ENCODE results near the gene CCDC39. TPM values are rescaled to one million over a fixed set of nuclear protein-coding genes. Genes with fewer than 3 reads are reported as not detected.

Gene CCDC39
- total and polyA plus RNA-seq, 2 of the 8 experiments (the other 6 are each of a cell fraction or from before 2014, with no cell fraction given), result 0.12 to 0.80 TPM

DNA sequence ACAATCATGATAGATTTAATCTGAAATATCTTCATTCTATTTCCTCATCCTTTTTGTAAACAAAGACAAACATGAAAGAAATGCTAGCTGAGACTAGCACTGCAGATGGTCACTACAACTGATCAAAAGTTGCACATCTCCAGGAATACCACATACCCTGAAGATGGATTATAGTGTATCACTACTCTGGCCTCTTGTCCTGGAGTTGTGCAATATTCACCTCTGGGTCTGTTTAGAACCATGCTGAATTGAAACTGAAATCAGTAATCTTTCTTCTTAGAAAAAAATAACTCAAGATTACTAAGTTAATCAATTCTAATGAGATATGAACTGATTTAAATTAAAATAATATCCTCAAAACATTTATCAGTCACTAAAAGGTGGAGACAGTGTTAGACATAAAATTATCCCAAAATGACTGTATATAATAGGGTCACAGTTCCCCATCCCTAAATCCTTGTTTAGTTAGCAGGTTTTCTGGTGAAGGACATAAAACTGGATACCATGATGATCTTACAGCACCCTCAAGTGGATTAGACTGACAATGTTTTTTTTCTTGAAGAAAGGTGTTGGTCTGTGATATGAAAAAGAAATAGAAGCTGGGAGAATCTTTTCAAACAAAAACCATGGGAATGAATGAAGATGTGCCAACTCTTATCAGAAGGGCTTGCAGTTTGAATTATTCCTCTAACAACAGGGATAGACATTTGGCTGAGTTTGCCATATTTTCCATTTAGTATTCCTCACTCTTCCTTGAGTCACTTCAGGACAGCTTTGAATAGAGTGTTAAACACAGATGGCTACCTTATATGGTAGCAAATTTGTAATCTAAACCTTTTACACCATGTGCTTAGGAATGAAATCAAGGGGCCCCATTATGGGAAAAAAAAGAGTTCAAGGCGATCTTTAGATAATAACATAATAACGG is 84.4 kb downstream of the CCDC39 start:
- H3K14ac ChIP-seq (ENCODE audit: insufficient read length), result no peak overlapping the region
- H2BK5ac ChIP-seq (ENCODE audit: low read depth, low read length), result no peak overlapping the region
- TF ChIP-seq RAD21 (IDR thresholded peaks at IDR 0.05 in 1 of 2, conservative IDR thresholded peaks at IDR 0.05 in 1 of 2; ENCODE audit: low read depth in 2 of 2, low read length in 2 of 2), result peak; percentile 87 to 89
- peak in 2 of 3 experiments; percentile 40 to 44; a peak in 2 of 4 replicates for TF ChIP-seq CTCF (IDR thresholded peaks at IDR 0.05; ENCODE audit: control extremely low read depth in 1 of 3, insufficient read depth in 1 of 3, low read depth in 1 of 3, low read length in 3 of 3)
- TF ChIP-seq CBX5 (IDR thresholded peaks at IDR 0.05; ENCODE audit: low read depth, low read length), result no peak
- no peak overlapping the region for H2BK15ac ChIP-seq (ENCODE audit: low read length)
- no peaks in the 10 kb centered on the region for H3K4me1 ChIP-seq (replicated peaks in 1 of 4; ENCODE audit: control insufficient read depth in 3 of 4, insufficient read depth in 4 of 4, low read length in 3 of 4)
- H2BK20ac ChIP-seq (ENCODE audit: low read length), result no peak overlapping the region
- H3K27me3 ChIP-seq (replicated peaks in 1 of 4; ENCODE audit: control insufficient read depth in 3 of 4, extremely low read depth in 1 of 4, insufficient read depth in 3 of 4, low read length in 3 of 4), result no peaks in the 10 kb centered on the region
- no peaks in the 10 kb centered on the region for H3K79me1 ChIP-seq (ENCODE audit: low read depth, low read length)
- no peak overlapping the region for H4K5ac ChIP-seq (ENCODE audit: insufficient read length, low read depth, low read length)
- H3K36me3 ChIP-seq (ENCODE audit: control insufficient read depth in 2 of 4, insufficient read depth in 4 of 4, low read length in 3 of 4), result no peaks in the 10 kb centered on the region
- H4K8ac ChIP-seq (ENCODE audit: extremely low read depth, insufficient read depth, low read length), result no peak overlapping the region
- no peak overlapping the region for H2AK5ac ChIP-seq (ENCODE audit: low read depth, low read length)
- H4K20me1 ChIP-seq (replicated peaks in 1 of 2; ENCODE audit: control insufficient read depth in 1 of 2, insufficient read depth in 2 of 2, low read length in 2 of 2), result no peaks in the 10 kb centered on the region
- H3K4me3 ChIP-seq (ENCODE audit: extremely low read depth in 1 of 4, insufficient read depth in 2 of 4, low read depth in 3 of 4, low read length in 4 of 4), result no peak overlapping the region
- H2BK12ac ChIP-seq (ENCODE audit: low read depth, low read length), result no peak overlapping the region
- H3K23me2 ChIP-seq (ENCODE audit: low read depth, low read length), result peaks cover 2% of the 10 kb centered on the region; the same call in 1 of the 2 replicates
- ChIA-PET POLR2A (ENCODE audit: partially characterized antibody) (no interaction called here), CTCF (ENCODE audit: partially characterized antibody) (interaction anchor here (0.6 to 2.0 kb wide), 27 partner anchors 8 to 844 kb away, joined by 3 to 12 read pairs (median 3); no protein-coding TSS in a partner anchor)
- H4K91ac ChIP-seq (replicated peaks; ENCODE audit: insufficient read length, low read length), result no peak overlapping the region
- no peak overlapping the region for H3K23ac ChIP-seq (ENCODE audit: insufficient read length)
- no peak overlapping the region for H2BK120ac ChIP-seq (replicated peaks; ENCODE audit: low read depth, low read length)
- H3K56ac ChIP-seq (replicated peaks; ENCODE audit: insufficient read length, low read depth, low read length), result no peak overlapping the region
- no peak overlapping the region for H2AFZ ChIP-seq (ENCODE audit: low read length)
- no peaks in the 10 kb centered on the region for H3K9me3 ChIP-seq (ENCODE audit: insufficient read depth in 2 of 2, low read depth in 1 of 2, low read length in 1 of 2)
- DNase-seq (ENCODE audit: low read depth in 1 of 2, low spot score in 2 of 2) (no peak), FAIRE-seq (peak; percentile 19)
- H3K4ac ChIP-seq (replicated peaks; ENCODE audit: insufficient read length, low read depth, low read length), result no peak overlapping the region
- H3K4me2 ChIP-seq (ENCODE audit: insufficient read depth in 1 of 2, low read depth in 2 of 2, low read length in 2 of 2), result no peak overlapping the region
- no peaks in the 10 kb centered on the region for H3K79me2 ChIP-seq (ENCODE audit: control insufficient read depth in 1 of 2, insufficient read depth in 2 of 2, low read length in 2 of 2)
- no peak overlapping the region for H3K18ac ChIP-seq (ENCODE audit: extremely low read depth, low read length)
- 76% methylated on average over 2 of the region's 2 CpGs; no CpG with 5 or more reads in 1 of the 2 experiments for WGBS, 2 experiments (ENCODE audit: extremely low coverage in 1 of 2, insufficient coverage in 1 of 2, insufficient read length in 1 of 2, insufficient replicate concordance in 2 of 2, low coverage in 1 of 2, low lambda C conversion rate in 2 of 2, missing lambda C conversion rate in 1 of 2)
- H3K27ac ChIP-seq (ENCODE audit: low read depth, low read length), result no peak overlapping the region
- H3K9ac ChIP-seq (replicated peaks in 1 of 4; ENCODE audit: extremely low read depth in 1 of 4, low read depth in 3 of 4, low read length in 3 of 4), result peak overlapping the region in 1 of 4 experiments; percentile 34; a peak in 1 of 7 replicates
